Naive thymus-derived CD4-positive, alpha-beta T cell (primary cell): ENCODE measurements around the gene WWP2. TPM values are rescaled to one million over a fixed set of nuclear protein-coding genes. Genes with fewer than 3 reads are reported as not detected.
"Not testable (repeated sequence)": the region's sequence is repeated elsewhere in the genome, so short reads cannot be mapped to it uniquely, and the experiment has no call there.

Experiments used
- ATAC-seq: fragments of 150-1000 bp; cut with Tn5 transposase; 2 replicates; pipeline ENCODE4 v1.10.0; 2021; ENCODE audit warnings: mild to moderate bottlenecking, moderate library complexity
- CTCF ChIA-PET: fragments of 350-600 bp; sonication (Branson Sonifier 250); formaldehyde crosslinking; loops from one replicate; lab custom pipeline; 2021; ENCODE audit warnings: antibody characterized with exemption; lab: Charles Lee
- POLR2A ChIA-PET: fragments of 350-600 bp; sonication (Branson Sonifier 250); formaldehyde crosslinking; loops from one replicate; lab custom pipeline; 2021; ENCODE audit warnings: antibody characterized with exemption, inconsistent platforms; lab: Charles Lee
- DNase-seq, 9 donors: peaks; one replicate each; pipeline versions ENCODE4 v3.0.0 to v3.0.0-alpha.2; 2020 to 2022; ENCODE audit warnings: mixed read lengths in 1 of 9
- H3K27ac ChIP-seq: one replicate; pipeline ENCODE4 v1.7.0; 2013; ENCODE audit warnings: mild to moderate bottlenecking, low read depth, low read length, moderate library complexity
- H3K27me3 ChIP-seq, 2 donors: one replicate each; pipeline ENCODE4 v1.7.0; 2013; ENCODE audit warnings: low read length in 2 of 2, mild to moderate bottlenecking in 2 of 2, moderate library complexity in 2 of 2; ENCODE audit not compliant: control insufficient read depth in 2 of 2, insufficient read depth in 2 of 2
- H3K36me3 ChIP-seq, 3 experiments: 1 replicate in 2 of 3; 2 replicates in 1 of 3; pipeline ENCODE4 v1.7.0; 2013; ENCODE audit warnings: low read length in 3 of 3, mild to moderate bottlenecking in 3 of 3, moderate library complexity in 1 of 3; ENCODE audit not compliant: insufficient read depth in 3 of 3, control insufficient read depth in 2 of 3
- H3K4me1 ChIP-seq, 2 donors: one replicate each; pipeline ENCODE4 v1.7.0; 2013; ENCODE audit warnings: low read length in 2 of 2, mild to moderate bottlenecking in 2 of 2, moderate library complexity in 1 of 2; ENCODE audit not compliant: control insufficient read depth in 2 of 2, insufficient read depth in 2 of 2
- H3K4me3 ChIP-seq: 2 replicates; pipeline ENCODE4 v1.7.0; 2013; ENCODE audit warnings: mild to moderate bottlenecking, low read length
- H3K9me3 ChIP-seq, 3 experiments: 1 replicate in 2 of 3; 2 replicates in 1 of 3; pipeline ENCODE4 v1.7.0; 2013; ENCODE audit warnings: low read length in 3 of 3; ENCODE audit not compliant: control insufficient read depth in 2 of 3
- H3K27ac Mint-ChIP-seq, 9 donors: one replicate each; pipeline ENCODE4 v1.8.0; 2020 to 2022; ENCODE audit warnings: mixed read lengths in 9 of 9, mild to moderate bottlenecking in 8 of 9, moderate library complexity in 5 of 9, inconsistent platforms in 2 of 9
- H3K27me3 Mint-ChIP-seq, 5 donors: one replicate each; pipeline ENCODE4 v1.8.0; 2021 to 2022; ENCODE audit warnings: mixed read lengths in 5 of 5, mild to moderate bottlenecking in 1 of 5
- H3K36me3 Mint-ChIP-seq, 5 donors: one replicate each; pipeline ENCODE4 v1.8.0; 2020 to 2022; ENCODE audit warnings: mixed read lengths in 5 of 5, mild to moderate bottlenecking in 3 of 5, inconsistent platforms in 1 of 5
- H3K4me1 Mint-ChIP-seq, 7 donors: one replicate each; pipeline ENCODE4 v1.8.0; 2020 to 2022; ENCODE audit warnings: mixed read lengths in 7 of 7, mild to moderate bottlenecking in 3 of 7, inconsistent platforms in 1 of 7
- H3K4me3 Mint-ChIP-seq, 10 donors: one replicate each; pipeline ENCODE4 v1.8.0; 2020 to 2022; ENCODE audit warnings: mild to moderate bottlenecking in 10 of 10, mixed read lengths in 10 of 10, moderate library complexity in 6 of 10, inconsistent platforms in 2 of 10
- H3K9me3 Mint-ChIP-seq, 11 donors: one replicate each; pipeline ENCODE4 v1.8.0; 2020 to 2022; ENCODE audit warnings: mixed read lengths in 11 of 11, mild to moderate bottlenecking in 4 of 11, inconsistent platforms in 1 of 11, moderate library complexity in 1 of 11
- intact Hi-C, 2 donors: fragments of 100-400 bp; cut with micrococcal nuclease; formaldehyde crosslinking; loops; one replicate each; pipeline ENCODE4 v1.15.1; 2023
- polyA plus RNA-seq, 2 donors: library from polyadenylated mRNA; unstranded; fragments of 300-500 nt; fragmentation: Illumina TruSeq; gene quantifications; one replicate each; pipeline ENCODE4 v1.2.3, GENCODE V29; 2021
- total RNA-seq, 6 experiments: library from RNA in 5 of 6; stranded (reverse) in 5 of 6; gene quantifications; 1 replicate in 5 of 6; 2 replicates in 1 of 6; pipeline ENCODE4 v1.2.3 and lab custom pipeline; 2021 to 2026

WWP2 gene
- total and polyA plus RNA-seq, 7 experiments from 2014 or later = 29.2 to 81.3 (median 64.7) TPM

DNA sequence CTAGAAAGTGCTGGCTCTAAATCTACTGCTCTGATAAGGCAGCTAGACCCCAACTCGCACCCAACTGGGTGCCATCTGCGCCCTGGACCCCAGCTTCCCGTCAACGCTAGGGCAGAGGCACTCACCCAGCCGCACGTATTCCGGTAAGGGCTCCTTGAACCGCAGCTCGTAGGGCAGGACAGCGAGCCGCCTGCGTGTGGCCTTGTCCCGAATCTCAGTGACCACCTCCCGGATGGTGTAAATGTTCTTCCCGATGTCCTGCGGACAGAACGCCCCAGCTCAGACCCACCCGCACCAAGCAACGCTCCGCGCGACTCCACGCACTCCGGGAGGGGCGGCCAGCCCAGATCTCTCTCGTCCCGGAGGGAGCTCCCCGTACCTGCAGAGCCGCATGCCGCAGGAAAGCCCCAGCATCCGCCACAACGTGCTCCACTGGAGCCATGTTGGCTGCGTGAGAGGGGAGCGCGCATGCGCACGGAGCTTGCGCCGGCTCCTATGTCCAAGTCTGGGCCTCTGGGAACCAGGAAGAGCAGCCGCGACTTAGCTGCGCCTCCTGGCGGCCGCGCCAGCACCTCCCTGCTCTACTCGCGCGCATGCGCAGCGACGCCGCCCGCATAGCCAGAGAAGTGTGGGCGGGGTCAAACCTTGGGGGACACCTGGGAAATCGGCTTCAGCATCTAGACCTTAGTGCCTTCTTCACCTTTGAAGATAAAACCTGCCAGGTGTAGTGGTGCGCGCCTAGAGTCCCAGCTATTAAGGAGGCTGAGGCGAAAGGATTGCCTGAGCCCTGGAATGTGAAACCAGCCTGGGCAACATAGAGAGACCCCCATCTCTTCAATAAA is 7.4 kb upstream of the WWP2 start, which contains the start of gene NOB1:
TSS of gene NOB1 (minus strand) at position 458 of the 842 bp plus-strand sequence. CDS start at position 442, 16 bp downstream.
- ATAC-seq = peak; percentile 97
- H3K27ac Mint-ChIP-seq = peak within 1 kb of the TSS; percentile 92 to 100 (median 98)
- peaks cover 13 to 17% of the 10 kb centered on the region in 2 donors for H3K4me1 ChIP-seq
- H3K36me3 Mint-ChIP-seq = peaks cover 0 to 22% (median 4%) of the 10 kb centered on the region in 5 donors
- peak; percentile 96 to 98 (median 97) for DNase-seq
- ChIA-PET CTCF (interaction anchor here (0.6 to 3.0 kb wide), 18 partner anchors 8 to 362 kb away, joined by 3 to 43 read pairs (median 4); partner anchors contain the start of gene NQO1), POLR2A (interaction anchor here (0.5 to 3.7 kb wide), 13 partner anchors 8 to 594 kb away, joined by 3 to 49 read pairs (median 5); partner anchors contain the start of genes NQO1 and WWP2)
- H3K36me3 ChIP-seq = peaks cover 4 to 24% (median 5%) of the 10 kb centered on the region in 3 experiments
- H3K4me3 ChIP-seq = peak within 1 kb of the TSS; percentile 91
- peaks cover 0 to 2% (median 0%) of the 10 kb centered on the region in 11 donors for H3K9me3 Mint-ChIP-seq
- peaks cover 23 to 36% (median 26%) of the 10 kb centered on the region in 7 donors for H3K4me1 Mint-ChIP-seq
- H3K4me3 Mint-ChIP-seq = peak within 1 kb of the TSS; percentile 98 to 100 (median 100)
- peak within 1 kb of the TSS; percentile 89 for H3K27ac ChIP-seq
- no peaks in the 10 kb centered on the region for H3K9me3 ChIP-seq
- intact Hi-C loops = loop anchor here (1.0 to 10.0 kb wide), 10 partner anchors 8 to 415 kb away; partner anchors contain the start of genes CYB5B (in 2 of the 2), NQO1 (in 2 of the 2), TERF2 (in 2 of the 2) and WWP2 (in 2 of the 2)
- peaks cover 0 to 7% (median 0%) of the 10 kb centered on the region in 5 donors for H3K27me3 Mint-ChIP-seq
- H3K27me3 ChIP-seq = no peaks in the 10 kb centered on the region

DNA sequence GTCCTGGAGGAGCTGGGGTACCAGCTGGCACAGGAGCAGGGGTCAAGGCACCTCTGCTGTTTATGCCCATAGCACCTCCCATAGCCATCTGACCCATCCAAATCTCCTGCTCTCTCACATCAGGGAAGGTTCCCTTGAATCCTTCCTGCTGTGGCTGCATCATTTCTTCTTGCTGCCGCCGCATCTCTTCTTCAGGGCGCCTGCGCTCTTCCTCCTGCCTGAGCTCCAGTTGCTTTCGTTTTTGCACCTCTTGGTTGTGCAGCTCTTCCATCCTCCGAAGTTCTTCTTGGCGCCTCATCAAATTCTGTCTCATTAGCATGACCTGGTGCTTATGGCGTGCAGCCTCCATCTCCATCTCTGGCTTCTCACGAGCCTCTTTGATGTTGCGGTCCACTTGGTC is 5.4 kb upstream of the WWP2 start:
- H3K4me3 ChIP-seq = no peak overlapping the region
- Mint-ChIP-seq H3K4me1 (peaks cover 23 to 38% (median 29%) of the 10 kb centered on the region in 7 donors), H3K9me3 (peaks cover 0 to 2% (median 0%) of the 10 kb centered on the region in 11 donors), H3K27me3 (peaks cover 0 to 7% (median 0%) of the 10 kb centered on the region in 5 donors), H3K27ac (peak overlapping the region in 1 of 9 donors; percentile 41), H3K4me3 (peak overlapping the region in 4 of 10 donors; percentile 3 to 37 (median 18)), H3K36me3 (peaks cover 0 to 15% (median 4%) of the 10 kb centered on the region in 5 donors)
- peaks cover 0 to 5% (median 0%) of the 10 kb centered on the region in 3 experiments for H3K36me3 ChIP-seq
- no peaks in the 10 kb centered on the region for H3K27me3 ChIP-seq
- peaks cover 20 to 21% of the 10 kb centered on the region in 2 donors for H3K4me1 ChIP-seq
- ChIA-PET POLR2A (interaction anchor here (0.6 kb wide), 1 partner anchor 43 kb away, joined by 3 read pairs; no protein-coding TSS in a partner anchor), CTCF (interaction anchor here (1.2 kb wide), 1 partner anchor 47 kb away, joined by 4 read pairs; no protein-coding TSS in a partner anchor)
- no peak for ATAC-seq
- H3K9me3 ChIP-seq = no peaks in the 10 kb centered on the region
- intact Hi-C loops = loop anchor here (5.0 to 10.0 kb wide), 2 partner anchors 311 to 332 kb away; partner anchors contain the start of gene CYB5B (in 1 of the 2)
- DNase-seq = no peak
- H3K27ac ChIP-seq = no peak overlapping the region

DNA sequence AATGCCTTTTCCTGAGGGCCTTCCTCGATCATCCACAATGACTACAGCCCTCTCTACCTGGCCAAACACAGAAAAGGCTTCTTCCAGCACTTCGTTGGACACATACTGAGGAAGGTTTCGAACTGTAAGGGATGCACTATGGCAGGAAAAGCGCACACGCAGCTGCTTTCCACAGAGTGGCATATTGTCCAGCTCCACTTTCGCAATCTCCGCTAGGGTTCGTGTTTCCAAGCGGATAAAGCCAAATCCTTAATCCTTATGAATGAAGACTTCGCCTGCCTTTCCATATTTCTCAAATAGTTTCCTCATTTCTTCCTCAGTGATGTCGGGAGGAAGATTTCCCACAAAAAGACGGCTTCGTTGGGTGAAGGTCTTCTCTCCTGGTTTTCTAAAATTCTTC is 4.8 kb upstream of the WWP2 start:
- H3K36me3 Mint-ChIP-seq, H3K27ac Mint-ChIP-seq, H3K36me3 ChIP-seq, H3K4me3 ChIP-seq, H3K9me3 ChIP-seq, H3K27me3 Mint-ChIP-seq, ATAC-seq, H3K9me3 Mint-ChIP-seq, H3K27me3 ChIP-seq, DNase-seq, H3K27ac ChIP-seq: not testable (repeated sequence)
- intact Hi-C loops = loop anchor here (5.0 to 10.0 kb wide), 2 partner anchors 310 to 333 kb away; partner anchors contain the start of gene CYB5B (in 1 of the 2)
- ChIA-PET CTCF (interaction anchor here (1.2 kb wide), 1 partner anchor 48 kb away, joined by 4 read pairs; no protein-coding TSS in a partner anchor), POLR2A (interaction anchor here (1.0 kb wide), 1 partner anchor 51 kb away, joined by 3 read pairs; no protein-coding TSS in a partner anchor)
- Mint-ChIP-seq H3K4me3 (peak overlapping the region in 1 of 10 donors; percentile 16), H3K4me1 (peaks cover 17 to 38% (median 29%) of the 10 kb centered on the region in 7 donors)
- peaks cover 23% of the 10 kb centered on the region in 2 donors for H3K4me1 ChIP-seq

GRCh38 chr16:69762814-69763598 is 874 bp downstream of the WWP2 start:
- POLR2A ChIA-PET = interaction anchor here (0.6 to 3.9 kb wide), 10 partner anchors 9 to 432 kb away, joined by 3 to 35 read pairs (median 4); partner anchors contain the start of genes NOB1, NQO1 and PDF
- peak overlapping the region; percentile 92 for H3K27ac ChIP-seq
- Mint-ChIP-seq H3K36me3 (peaks cover 0 to 10% (median 0%) of the 10 kb centered on the region in 5 donors), H3K9me3 (peaks cover 0 to 4% (median 0%) of the 10 kb centered on the region in 11 donors), H3K27ac (peak overlapping the region; percentile 84 to 98 (median 93)), H3K27me3 (peaks cover 0 to 5% (median 0%) of the 10 kb centered on the region in 5 donors), H3K4me1 (peaks cover 22 to 55% (median 43%) of the 10 kb centered on the region in 7 donors), H3K4me3 (peak overlapping the region; percentile 74 to 96 (median 86))
- ATAC-seq (peak; percentile 67), DNase-seq (peak in 7 of 9 donors; percentile 18 to 52 (median 45))
- no peaks in the 10 kb centered on the region for H3K9me3 ChIP-seq
- intact Hi-C loops = loop anchor here (1.0 to 5.0 kb wide), 9 partner anchors 9 to 760 kb away; partner anchors contain the start of genes NOB1 (in 2 of the 2), COG4 (in 1 of the 2), COG8 (in 1 of the 2) and CYB5B (in 1 of the 2)
- CTCF ChIA-PET = interaction anchor here (0.9 to 1.1 kb wide), 4 partner anchors 8 to 60 kb away, joined by 3 to 6 read pairs (median 4); partner anchors contain the start of gene NOB1
- peaks cover 10 to 14% of the 10 kb centered on the region in 2 donors for H3K4me1 ChIP-seq
- peak overlapping the region; percentile 75 for H3K4me3 ChIP-seq
- H3K36me3 ChIP-seq = peaks cover 0 to 3% (median 0%) of the 10 kb centered on the region in 3 experiments
- no peaks in the 10 kb centered on the region for H3K27me3 ChIP-seq

- H3K4me3 Mint-ChIP-seq = peak overlapping the region; percentile 74 to 96 (median 86)
- POLR2A ChIA-PET = interaction anchor here (0.7 to 3.9 kb wide), 6 partner anchors 9 to 433 kb away, joined by 3 to 35 read pairs (median 5); partner anchors contain the start of genes NOB1, NQO1 and PDF
- intact Hi-C loops = loop anchor here (2.0 to 5.0 kb wide), 6 partner anchors 37 to 759 kb away; partner anchors contain the start of genes COG4 (in 1 of the 2), COG8 (in 1 of the 2), NIP7 (in 1 of the 2) and NQO1 (in 1 of the 2)
- H3K9me3 ChIP-seq = no peaks in the 10 kb centered on the region
- ATAC-seq (no peak), DNase-seq (no peak)
- H3K27me3 Mint-ChIP-seq = peaks cover 0 to 2% (median 0%) of the 10 kb centered on the region in 5 donors
- H3K9me3 Mint-ChIP-seq = peaks cover 0 to 4% (median 0%) of the 10 kb centered on the region in 11 donors
- H3K36me3 ChIP-seq = peaks cover 0 to 3% (median 0%) of the 10 kb centered on the region in 3 experiments
- H3K27ac Mint-ChIP-seq = peak overlapping the region; percentile 84 to 98 (median 93)
- no peak overlapping the region for H3K4me3 ChIP-seq
- CTCF ChIA-PET = interaction anchor here (0.9 to 1.1 kb wide), 3 partner anchors 9 to 59 kb away, joined by 3 to 6 read pairs (median 5); partner anchors contain the start of gene NOB1
- peaks cover 23 to 57% (median 45%) of the 10 kb centered on the region in 7 donors for H3K4me1 Mint-ChIP-seq
- H3K27me3 ChIP-seq = no peaks in the 10 kb centered on the region
- H3K36me3 Mint-ChIP-seq = peaks cover 0 to 10% (median 0%) of the 10 kb centered on the region in 5 donors
- H3K27ac ChIP-seq = peak overlapping the region; percentile 92
- peaks cover 10 to 14% of the 10 kb centered on the region in 2 donors for H3K4me1 ChIP-seq
Measured at GRCh38 chr16:69763599-69763942, 1.4 kb downstream of the WWP2 start.
